Activated CD8-positive, alpha-beta memory T cell treated with anti-CD3 and anti-CD28 coated beads for 48 hours (primary cell): ENCODE measurements around the gene TNPO3.
"Not testable (repeated sequence)": the region's sequence is repeated elsewhere in the genome, so short reads cannot be mapped to it uniquely, and the experiment has no call there.

Experiments
- DNase-seq, 3 experiments: peaks; one replicate each; pipeline ENCODE4 v3.0.0-alpha.2; 2020; ENCODE audit warnings: low read depth in 2 of 3, low spot score in 2 of 3

The TNPO3 gene

DNA sequence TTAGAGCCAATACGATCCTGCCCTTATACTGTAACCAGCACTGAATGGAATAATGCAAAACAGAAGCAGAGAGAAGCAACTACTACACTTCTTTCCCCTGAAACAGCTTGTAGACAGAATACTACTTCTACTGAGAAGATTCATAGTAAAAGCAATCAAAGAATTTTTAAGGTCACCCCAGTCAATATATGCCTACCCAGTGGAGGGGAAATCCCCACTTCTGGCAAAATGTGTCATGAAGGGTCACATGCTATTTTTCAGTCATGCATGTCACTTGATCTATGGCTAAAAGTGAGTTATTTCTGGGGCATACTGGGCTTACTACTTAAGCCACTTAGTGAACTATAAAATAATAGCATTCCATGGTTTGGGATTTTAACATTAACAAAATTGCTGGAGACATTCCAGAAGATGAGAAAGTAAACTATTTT lies 91.6 kb downstream of the TNPO3 start:
- no peak for DNase-seq

DNA sequence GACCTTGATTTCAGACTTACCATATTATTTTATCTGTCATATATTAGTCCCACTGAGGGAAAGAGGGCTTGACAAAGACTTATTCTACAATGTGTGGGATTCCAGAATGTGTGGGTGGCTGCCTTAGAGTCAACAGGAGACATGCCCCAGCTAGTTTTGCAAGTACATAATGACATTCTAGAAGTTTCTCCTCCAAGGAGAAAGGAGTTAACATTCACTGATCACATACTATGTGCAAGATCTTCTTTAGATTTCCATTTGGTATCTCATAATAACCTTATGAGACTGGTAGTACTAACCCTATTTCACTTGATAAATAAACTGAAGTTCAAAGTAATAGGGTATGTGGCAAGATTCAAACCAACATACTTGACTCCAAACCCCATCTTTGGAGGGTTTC lies 92.0 kb downstream of the TNPO3 start:
- no peak for DNase-seq

- no peak for DNase-seq
These were observed 93.8 kb downstream of the TNPO3 start for GRCh38 chr7:128961030-128961659.

DNA sequence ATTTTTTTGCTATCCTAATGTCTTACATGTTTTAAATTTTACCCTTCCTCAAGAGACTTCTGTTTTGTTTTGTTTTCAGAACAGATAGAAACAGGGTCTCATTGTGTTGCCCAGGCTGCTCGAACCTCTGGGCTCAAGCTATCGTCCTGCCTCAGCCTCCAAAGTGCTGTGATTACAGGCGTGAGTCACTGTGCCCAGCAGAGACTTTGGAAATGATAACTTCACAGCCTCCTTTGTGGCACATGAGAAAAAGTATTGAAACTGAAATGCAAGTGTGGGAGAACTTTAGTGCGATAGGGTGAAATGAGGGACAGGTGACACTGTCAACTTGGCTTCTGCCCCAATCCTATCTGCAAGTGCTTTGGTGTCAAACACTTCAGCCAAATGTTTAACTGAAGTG lies 95.6 kb downstream of the TNPO3 start:
- DNase-seq: no peak

DNA sequence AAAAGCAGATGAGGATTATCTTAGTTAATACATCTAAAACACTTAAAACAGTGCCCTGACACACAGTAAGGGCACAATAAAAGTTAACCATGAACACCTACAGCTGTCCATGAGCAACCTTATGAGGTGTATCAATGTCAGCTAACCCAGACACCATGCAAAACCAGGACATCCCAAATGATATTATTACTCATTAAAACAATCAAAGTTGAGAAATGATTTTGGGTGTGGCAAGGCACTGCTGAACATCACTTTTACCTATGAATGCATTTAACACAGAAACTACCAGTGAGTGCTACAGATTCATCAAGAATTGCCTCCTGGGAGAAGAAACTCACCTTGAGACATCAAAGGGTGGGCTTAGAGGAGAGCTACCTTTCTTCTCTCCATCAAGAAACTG lies 98.9 kb downstream of the TNPO3 start:
- no peak for DNase-seq

DNA sequence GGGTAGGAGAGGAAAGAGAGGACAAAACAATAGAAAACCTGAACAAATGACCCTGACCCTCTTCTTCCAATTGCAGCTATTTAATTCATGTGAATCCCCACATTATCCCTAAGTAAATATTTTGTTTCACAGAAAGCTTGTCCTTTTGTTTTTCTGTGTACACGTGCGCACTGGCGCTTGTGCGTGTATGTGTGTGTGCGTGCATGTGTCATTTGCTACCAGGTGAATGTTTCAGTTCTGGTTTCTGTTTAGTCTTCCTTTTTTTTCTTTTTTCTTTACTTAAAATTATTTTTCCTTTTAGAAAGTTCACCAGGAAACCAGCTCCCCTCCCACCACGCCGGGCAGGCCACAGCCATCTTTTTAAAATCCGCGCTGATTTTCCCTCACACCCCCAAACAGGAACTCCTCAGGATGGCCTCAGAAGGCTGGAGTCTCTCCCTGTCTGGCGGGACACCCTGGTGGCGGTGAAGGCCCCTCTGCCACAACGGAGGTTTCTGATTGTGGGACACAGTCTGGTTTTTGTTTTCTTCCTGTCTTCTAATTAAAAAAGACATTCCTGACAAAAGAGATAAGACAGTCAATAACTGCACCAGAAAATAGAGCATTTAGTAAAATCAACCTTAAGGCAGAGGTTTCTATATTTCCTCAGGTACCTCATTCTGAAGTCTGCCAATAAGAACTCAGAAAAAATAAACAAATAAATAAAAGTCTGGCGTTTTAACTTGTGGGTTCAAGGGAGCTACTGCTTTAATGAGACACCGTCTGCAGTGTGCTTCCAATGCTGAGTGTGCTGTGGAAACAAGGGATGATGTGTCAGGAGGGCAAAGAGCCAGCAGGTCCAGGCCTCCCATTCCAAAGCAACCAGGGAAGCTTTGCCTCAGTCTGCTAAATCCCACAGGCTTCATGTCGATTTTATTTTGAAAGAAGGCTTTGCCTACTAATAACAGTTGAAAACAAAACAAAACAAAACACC lies 99.8 kb downstream of the TNPO3 start:
- DNase-seq: no peak

DNA sequence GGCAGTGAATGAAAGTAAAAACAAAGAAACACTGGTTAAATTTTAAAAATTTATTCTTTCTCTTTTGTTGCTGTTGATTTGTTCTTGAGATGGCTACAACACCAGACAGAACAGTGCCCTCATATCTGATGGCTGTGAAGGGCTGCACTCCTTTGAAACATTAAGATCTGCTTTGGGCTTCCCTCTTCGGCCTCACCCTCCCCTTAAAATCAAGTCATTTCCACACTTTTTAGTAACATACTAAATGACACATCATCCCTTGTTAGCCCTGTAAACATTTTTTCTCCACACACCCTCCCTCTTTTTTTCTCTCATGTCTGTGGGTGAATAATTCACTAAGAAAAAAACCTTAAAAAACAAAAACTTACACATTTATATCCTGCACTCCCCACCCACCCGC lies 100.8 kb downstream of the TNPO3 start:
- DNase-seq: no peak

GRCh38 chr7:128951296-128951695 lies 103.6 kb downstream of the TNPO3 start:
- DNase-seq: no peak

DNA sequence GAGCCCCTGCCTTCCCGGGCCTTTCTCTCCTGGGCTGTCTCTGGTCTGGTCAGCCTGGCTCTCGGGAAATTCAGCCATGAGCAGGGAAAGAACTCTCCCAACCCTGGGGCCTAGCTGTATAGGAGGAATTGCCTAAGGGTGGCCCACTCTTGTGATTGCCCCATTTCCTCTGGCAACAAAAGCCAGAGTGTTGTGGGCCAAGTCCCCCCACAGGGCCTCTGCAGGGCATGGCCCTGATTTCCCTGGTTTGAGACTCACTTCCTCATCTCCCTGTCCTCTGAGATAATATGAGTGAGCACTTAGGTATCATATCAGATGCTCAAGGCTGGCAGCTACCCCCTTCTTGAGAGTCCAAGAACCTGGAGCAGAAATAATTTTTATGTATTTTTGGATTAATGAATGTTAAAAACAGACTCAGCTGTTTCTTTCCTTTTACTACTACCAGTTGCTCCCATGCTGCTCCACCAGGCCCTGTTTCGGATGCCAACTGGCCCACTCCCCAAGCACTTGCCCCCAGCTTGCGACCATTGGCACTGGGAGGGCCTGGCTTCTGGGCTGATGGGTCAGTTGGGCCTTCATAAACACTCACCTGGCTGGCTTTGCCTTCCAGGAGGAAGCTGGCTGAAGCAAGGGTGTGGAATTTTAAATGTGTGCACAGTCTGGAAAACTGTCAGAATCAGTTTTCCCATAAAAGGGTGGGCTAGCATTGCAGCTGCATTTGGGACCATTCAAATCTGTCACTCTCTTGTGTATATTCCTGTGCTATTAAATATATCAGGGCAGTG lies 105.7 kb downstream of the TNPO3 start:
- no peak for DNase-seq

- no peak for DNase-seq
These were observed 106.5 kb downstream of the TNPO3 start for GRCh38 chr7:128948312-128948973.

DNA sequence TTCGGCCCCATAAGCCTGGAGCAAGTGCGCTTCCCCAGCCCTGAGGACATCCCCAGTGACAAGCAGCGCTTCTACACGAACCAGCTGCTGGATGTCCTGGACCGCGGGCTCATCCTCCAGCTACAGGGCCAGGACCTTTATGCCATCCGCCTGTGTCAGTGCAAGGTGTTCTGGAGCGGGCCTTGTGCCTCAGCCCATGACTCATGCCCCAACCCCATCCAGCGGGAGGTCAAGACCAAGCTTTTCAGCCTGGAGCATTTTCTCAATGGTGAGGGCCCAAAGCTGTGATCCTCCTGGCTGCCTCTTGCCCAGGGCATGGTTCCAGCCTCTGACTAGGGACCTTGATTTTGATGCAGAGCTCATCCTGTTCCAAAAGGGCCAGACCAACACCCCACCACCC lies 107.1 kb downstream of the TNPO3 start:
- no peak for DNase-seq

DNA sequence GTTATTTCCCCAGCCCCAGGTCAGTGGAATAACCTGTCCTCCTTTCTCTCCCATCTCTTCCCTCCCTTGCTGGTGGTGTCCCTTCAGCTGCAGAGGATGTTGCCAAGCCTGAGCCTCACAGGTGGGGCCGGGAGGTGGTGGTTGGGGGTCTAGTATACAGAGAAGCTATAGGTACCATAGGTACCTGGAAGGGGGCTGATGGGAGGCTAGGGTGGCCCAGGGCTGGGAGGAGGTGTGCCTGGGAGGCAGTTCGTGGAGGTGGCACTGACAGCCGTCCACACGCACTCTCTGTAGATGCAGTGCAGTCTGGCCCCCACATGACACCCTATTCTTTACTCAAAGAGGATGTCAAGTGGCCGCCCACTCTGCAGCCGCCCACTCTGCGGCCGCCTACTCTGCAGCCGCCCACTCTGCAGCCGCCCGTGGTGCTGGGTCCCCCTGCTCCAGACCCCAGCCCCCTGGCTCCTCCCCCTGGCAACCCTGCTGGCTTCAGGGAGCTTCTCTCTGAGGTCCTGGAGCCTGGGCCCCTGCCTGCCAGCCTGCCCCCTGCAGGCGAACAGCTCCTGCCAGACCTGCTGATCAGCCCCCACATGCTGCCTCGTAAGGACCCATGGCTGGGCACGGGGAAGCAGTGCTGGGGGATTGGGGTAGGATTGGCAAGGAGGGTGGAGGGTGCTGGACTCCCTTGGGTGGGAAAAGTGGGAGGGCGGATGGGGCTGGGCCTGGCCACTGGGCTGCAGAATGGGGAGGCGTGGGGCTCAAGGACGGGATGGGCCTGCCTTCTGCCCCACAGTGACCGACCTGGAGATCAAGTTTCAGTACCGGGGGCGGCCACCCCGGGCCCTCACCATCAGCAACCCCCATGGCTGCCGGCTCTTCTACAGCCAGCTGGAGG lies 107.7 kb downstream of the TNPO3 start:
- no peak for DNase-seq

DNA sequence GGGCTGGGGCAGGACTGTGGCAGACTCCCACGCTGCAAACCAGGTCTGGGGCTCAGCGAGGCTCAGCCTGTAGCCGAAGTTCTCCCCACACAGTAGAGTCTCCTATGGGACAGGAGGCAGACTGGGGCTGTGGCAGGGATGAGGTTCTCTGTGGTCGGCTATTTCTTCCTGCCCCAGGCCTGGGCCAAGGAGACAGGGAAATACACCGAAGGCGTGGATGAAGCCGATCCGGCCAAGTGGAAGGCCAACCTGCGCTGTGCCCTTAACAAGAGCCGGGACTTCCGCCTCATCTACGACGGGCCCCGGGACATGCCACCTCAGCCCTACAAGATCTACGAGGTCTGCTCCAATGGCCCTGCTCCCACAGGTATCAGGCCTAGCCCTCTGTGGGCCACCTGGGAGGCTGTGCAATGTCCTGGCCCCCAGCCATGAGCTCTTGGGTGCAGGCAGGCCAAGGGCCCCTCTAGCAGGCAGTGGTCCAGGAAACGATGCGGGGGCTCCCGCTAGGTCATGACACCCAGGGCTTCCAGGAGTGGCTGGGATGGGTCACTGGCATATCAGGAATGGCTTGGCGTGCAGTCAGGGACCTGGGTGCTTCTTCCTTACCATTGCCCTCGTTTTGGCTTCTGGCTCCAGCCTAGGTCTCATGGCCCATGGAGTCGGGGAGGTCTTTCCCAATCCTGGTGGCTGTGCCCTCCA lies 109.1 kb downstream of the TNPO3 start:
- DNase-seq: no peak

DNA sequence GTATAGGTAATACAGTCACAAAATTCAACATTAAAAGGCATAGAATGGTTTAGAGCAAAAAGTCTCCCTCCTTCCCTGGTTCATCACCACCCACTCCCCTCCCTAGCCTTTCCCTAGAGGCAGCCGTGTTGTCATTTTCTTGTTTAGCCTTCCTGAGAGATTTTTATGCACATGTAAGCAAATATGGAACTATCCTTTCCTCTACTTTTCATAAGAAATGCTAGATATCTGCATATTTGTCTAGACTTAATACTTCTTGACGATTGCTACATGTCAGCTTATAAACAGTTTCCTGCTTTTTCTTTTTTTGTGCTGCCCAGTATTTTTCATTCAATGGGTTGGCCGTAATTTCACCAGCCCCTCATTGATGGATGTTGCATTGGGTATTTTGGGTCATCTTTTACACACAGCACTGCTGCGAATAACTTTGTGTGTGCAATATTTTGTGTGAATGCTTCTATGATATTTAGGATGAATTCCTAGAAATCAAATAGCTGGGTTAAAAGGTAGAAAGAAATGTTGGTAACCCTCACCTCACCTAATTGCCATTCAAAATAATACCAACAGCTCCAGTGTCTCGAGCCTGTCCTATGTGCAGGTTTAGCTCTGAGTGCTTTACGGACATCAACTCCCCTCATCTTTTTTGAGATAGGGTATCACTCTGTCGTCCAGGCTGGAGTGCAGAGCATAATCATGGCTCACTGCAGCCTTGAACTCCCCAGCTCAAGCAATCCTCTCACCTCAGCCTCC lies 110.2 kb downstream of the TNPO3 start:
- DNase-seq: no peak

DNA sequence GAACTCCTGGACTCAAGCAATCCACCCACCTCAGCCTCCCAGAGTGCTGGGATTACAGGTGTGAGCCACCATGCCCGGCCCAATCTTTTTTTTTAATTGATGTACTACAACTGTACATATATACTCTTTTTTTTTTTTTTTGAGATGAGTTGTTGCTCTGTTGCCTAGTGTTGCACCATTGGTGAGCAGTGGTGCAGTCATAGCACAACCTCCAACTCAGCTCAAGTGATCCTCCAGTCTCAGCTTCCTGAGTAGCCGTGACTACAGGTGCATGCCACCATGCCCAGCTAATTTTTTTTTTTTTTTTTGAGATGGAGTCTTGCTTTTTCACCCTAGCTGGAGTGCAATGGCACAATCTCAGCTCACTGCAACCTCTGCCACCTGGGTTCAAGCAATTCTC lies 111.7 kb downstream of the TNPO3 start:
- DNase-seq: not testable (repeated sequence)

GRCh38 chr7:128941946-128942526 lies 112.9 kb downstream of the TNPO3 start:
- no peak for DNase-seq

- no peak for DNase-seq
These were observed 113.5 kb downstream of the TNPO3 start for GRCh38 chr7:128941323-128941890.
